Measurements from ENCODE around the gene CD300E.
"Not testable (repeated sequence)": the region's sequence is repeated elsewhere in the genome, so short reads cannot be mapped to it uniquely, and the experiment has no call there.

CD300E gene

DNA sequence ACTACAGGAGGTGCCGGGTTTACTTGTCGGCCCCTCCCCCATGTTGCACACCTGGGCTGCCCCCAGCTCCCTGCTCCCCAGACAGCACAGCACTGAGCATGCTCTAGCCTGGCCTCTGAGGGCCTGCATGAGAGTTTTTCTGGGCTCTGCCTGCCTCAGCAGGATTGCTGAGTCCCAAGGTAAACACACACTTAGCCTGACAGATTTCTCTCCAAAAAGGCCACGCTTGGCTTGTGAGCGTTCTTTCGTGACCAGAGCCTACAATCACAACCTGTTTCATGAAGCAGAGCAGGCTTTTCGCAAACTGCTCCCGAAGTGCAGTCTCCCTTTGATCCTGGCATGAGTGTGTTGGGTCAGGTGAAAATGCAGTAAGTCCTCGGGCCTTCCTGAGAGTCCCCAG, 9.8 kb upstream of the CD300E start:
- DNase-seq = no peak

GRCh38 chr17:74632617-74633016, 9.1 kb upstream of the CD300E start:
- DNase-seq = no peak

- DNase-seq = no peak
These were observed 8.2 kb upstream of the CD300E start for GRCh38 chr17:74631468-74632450.

DNA sequence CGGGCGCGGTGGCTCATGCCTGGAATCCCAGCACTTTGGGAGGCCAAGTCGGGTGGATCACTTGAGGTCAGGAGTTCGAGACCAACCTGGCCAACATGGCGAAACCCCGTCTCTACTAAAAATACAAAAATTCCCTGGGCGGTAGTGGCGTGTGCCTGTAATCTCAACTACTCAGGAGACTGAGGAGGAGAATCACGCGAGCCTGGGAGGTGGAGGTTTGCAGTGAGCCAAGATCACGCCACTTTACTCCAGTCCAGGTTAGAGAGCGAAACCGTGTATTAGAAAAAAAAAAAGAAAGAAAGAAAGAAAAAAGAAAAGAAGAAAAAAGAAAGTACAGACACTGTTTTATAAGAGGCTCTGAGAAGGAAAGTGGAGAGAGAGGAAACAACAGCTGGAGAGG, 6.7 kb upstream of the CD300E start:
- DNase-seq = not testable (repeated sequence)

GRCh38 chr17:74625661-74626060, 2.1 kb upstream of the CD300E start:
- DNase-seq = no peak

DNA sequence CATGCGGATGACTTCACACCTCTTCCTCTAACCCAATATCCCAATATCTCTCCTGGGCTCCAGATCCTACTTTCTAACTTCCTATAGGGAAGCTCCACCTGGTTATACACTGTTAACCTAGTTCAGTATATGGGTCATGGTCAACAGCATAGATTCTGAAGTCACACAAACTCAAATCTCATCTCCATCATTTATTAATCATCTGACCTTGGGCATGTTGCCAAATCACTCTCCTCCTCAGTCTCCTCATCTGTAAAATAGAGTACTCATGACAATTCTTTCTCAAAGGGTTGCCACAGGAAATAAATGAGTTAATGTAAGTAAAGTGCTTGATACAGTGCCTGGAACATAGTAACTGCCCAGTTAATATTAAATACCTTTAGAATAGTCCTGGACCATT, 593 bp upstream of the CD300E start:
- DNase-seq = no peak

DNA sequence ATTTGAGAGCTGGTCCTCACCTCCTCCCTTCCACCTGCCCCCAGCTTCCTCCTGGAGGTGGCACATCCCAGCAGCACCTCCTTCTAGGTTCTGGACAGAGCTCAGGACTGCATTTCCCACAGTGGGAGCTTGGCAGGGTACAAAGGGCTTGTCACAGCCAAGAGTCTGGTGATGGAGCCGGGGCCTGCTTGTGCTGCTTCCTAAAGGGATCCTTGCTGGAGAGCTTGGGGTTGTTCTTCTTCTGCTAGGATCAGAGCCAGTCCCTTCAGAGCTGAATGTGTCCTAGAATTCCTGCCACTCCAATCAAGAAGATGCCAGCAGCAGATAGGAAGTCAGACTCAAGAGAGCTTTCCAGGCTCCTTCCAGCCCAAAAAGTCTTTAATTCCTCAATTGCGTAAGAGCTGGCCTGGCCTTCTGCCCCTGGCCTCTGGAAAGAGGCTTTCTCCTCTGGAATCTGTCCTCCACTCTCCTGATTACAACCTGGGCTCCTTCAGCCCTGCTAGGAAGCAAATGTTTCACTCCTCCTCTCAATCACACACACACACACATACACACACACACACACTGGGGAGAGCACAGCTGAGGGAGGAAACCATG, 4.4 kb downstream of the CD300E start:
- no peak for DNase-seq

- DNase-seq = no peak
These were observed 5.1 kb downstream of the CD300E start for GRCh38 chr17:74618451-74618850.

DNA sequence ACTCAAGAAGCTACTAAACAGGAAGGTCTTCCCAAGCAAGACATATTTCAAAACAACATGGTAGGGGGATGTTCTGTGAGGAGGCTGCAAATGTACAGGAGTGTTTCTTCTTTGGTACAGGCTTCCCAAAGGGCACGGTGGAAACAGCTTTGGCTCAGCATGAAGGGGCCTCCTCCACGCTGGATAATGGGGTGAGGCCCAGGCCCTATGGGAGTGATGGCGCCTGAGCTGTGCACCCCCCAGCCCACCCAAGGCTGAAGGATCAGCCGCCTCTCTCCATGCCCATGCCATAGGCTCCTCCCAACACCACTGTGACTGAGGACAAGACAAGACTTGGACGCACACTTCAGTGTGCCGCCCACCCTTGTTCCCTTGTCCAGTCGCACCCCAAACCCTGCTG, 6.8 kb downstream of the CD300E start:
- no peak for DNase-seq

DNA sequence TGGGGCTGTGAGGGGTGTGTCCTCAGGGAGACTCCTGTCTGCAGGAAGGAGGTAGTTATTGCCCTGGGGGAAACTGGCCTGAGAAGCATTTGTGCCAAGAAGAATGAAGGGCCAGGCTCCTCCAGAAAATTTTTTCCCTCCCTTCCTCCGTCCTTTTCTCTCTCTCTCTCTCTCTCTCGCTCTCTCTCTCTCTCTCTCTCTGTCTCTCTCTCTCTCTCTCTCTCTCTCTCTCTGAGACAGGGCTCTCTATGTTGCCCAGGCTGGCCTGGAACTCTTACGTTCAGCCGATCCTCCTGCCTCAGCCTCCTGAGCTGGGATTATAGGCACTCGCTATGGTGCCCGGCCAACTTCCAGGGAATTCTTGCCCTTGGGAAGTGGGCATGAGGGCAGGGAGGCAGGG, 11.5 kb downstream of the CD300E start:
- no peak for DNase-seq

DNA sequence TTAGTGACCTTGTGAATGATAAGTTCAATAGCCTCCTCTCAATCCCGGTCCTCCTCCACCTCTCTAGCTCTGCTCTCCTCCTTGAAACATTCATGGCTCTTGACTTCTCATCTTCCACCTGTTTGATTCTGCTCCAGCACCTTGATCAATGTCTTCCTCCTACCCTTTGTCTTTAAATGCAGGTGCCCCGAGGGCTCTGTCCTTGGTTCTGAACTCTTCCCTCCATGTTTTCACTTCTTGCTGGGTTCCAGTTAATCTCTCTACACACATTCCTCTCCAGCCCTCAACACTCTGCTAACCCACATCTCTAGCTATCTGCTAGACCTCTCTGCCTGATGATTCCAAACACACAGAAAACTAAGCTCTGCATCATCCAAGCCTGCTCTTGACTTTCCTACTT, 13.4 kb downstream of the CD300E start:
- no peak for DNase-seq

DNA sequence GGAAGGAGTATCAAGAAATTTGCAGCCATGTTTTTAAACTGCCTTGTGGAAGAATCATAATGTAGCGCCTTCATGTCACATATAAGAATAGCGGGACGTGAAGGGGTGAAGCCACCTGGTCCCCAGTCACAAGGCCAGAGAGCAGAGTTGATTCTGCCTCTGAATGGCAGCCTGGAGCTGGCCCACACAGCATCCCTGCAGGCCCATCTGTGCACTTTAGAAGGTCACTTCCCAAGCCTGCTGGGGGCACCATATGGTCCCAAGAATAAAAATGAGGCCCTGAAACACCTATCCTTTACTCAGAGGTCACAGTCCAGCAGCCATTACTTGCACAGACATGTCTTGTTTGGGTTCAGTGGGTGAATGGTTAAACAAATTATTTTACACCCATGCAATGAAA, 15.0 kb downstream of the CD300E start:
- no peak for DNase-seq

DNA sequence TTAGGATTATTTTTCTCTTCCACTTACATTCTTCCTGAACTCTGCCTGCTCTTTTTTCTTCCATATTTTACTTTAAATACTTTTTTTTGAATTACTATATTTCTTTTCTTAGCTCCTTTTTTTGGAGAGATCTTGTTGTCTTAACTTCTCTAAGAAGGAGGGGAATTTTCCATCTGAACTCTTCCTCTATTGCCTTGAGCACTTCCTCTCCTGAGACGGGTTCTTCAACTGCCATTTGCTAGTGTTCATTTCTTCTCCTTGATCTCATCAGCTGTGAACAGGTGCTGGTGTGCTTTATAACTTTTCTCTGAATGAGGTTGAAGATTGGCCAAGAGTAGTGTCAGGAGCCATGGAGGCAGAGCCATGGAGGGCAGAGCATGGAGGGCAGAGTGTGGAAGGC, 16.3 kb downstream of the CD300E start:
- no peak for DNase-seq

GRCh38 chr17:74606050-74606449, 17.5 kb downstream of the CD300E start:
- DNase-seq = no peak

DNA sequence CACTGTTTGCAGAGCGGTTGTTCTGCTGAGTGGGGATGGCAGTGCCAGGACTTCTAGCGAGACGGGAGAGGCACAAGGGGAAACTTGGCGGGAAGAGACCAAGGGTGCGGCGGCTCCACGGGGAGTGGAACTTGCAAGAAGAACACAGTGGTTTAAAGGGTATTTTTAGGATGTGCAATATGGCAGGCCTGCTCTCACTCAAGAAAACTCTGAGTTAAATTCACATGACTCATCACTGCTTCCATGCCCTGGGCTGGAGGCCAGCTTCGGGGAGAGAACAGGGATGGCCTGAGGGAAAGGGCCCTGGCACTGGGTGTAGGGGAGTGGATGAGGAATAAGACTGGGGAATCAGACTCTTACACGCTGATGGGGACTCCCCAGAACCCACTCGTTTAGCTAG, 18.2 kb downstream of the CD300E start:
- no peak for DNase-seq

- no peak for DNase-seq
These were observed 18.8 kb downstream of the CD300E start for GRCh38 chr17:74604761-74605160.

GRCh38 chr17:74604200-74604599, 19.3 kb downstream of the CD300E start:
- DNase-seq = no peak

- DNase-seq = no peak
These were observed 19.8 kb downstream of the CD300E start for GRCh38 chr17:74603746-74604145.

DNA sequence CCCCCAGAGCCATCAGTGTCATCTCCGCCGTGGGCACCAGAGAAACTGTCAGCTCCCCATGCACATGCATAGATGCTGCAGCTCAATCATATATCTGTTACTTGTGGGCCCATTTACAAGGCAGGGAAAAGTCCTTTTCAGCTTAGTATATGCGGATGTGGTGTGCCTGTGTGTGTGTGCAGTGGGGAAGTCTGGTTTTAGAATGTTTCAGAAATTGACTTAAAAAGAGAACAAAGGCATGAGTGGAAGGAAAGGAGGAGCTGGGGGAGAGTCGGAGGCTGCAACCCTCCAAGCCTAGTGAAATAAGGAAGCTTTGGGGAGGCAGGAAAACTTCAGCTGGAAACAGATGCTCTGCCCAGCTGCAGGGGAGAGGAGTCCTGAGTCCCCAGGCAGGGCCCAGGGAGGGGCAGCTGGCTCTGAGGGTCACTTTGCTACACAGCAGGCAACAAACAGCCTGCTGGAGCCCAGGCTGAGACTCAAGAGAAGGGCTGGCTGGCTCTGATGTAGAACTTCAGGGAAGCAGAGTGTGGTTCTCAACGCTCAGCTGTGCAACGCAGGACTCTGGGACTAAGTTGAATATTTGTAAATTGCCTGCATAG, 20.4 kb downstream of the CD300E start:
- no peak for DNase-seq

DNA sequence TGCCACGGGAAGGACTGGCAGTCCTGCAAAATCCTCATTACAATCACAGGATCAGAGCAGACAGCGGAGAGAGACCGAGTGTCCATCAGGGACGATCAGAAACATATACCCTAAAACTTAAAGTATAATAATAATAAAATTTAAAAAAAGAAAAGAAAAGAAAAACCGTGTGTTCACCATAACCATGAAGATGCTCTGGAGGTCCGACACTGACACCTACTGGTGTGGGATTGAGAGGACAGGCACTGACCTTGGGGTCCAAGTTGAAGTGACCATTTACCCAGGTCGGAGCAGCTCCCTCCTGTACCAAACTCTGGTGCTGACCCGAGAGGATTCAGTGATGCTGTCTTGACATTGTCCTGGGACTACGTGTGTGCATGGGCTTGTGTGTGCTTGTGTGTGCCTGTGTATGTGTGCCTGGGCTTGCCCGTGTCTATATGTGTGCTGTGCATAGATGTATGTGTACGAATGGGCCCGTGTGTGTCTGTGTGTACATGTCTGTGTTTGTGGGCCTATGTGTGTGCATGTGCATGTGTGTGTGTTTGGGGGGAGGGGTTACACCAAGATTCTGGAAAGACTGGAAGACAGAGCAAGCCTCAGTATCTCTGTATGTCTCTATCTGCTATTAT, 21.5 kb downstream of the CD300E start:
- no peak for DNase-seq

DNA sequence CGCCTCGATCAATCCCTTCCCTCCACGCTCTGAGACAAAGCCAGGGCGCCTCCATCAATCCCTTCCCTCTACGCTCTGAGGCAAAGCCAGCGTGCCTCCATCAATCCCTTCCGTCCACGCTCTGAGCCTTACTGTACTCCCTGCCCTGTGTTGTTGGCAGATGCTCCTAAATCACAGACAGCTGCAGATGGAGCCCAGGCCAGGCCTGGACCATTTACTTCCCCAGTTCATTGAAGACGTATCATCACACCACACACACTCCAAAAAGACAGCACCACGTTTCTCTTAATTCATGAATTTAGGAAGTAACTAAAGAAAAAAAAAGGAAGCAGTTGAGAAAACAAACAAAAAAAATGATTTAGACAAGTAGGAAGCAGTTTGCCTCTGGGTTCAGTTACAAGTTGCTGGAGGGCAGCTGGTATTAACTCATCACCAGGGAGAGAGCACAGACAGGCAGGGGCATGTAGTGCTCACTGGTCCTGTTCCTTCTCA, 24.0 kb downstream of the CD300E start:
- no peak for DNase-seq

DNA sequence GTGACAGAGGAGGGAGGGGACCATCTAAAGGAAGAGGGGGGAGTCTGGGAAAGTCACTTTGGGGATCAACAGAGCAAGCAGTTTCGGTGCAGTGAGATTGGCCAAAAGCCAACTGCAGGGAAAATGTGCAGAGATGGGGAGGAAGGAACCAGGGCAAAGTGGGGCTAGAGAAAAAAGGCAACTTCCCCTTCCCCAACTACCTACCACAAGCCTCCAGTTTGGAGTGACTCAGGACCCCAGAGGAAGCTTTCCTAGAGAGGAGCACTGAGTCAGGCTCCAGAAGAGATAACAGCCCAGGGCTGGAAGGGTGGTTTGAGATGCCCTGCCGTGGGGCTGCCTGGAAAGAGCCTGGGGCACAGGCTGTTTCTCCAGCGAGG, 24.5 kb downstream of the CD300E start:
- DNase-seq = no peak

DNA sequence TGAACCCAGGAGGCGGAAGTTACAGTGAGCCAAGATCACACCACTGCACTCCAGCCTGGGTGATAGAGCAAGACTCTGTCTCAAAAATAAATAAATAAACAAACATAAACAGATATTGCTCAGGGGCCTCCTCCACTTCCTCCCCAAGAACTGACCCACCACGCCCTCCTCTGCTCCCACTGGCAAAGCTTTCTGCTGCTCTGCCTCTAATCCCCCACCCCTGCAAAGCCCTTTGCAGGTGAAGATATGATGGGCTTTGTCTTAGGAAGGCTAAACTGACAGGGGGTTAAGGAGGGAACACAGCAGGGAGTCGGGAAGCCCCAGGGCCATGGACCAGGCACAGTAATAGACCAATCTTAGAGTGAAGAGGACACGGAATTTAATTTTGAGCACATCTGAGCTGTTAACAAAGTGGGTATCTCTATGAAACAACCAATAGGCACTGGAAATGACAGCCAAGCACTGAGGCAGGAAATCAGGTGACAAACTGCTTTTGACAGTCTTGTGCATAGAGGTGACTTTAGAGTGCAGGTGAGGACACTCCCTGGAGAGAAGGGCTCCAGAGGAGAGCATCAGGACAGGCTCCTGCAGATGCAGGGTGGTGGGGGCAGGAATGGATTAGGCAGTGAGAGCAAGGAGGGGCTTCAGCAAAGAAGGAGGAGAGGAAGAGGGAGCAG, 25.1 kb downstream of the CD300E start:
- no peak for DNase-seq

Measured in activated CD4-positive, alpha-beta T cell treated with anti-CD3 and anti-CD28 coated beads for 1 hour (primary cell).